Coronary artery (tissue), 2 donors: Measurements from ENCODE around the gene KHDRBS1.
A peak's percentile ranks its signal among the peaks of the same experiment; 100 is the strongest.

ENCODE experiments used
- DNase-seq: peaks from one replicate; pipeline ENCODE4 v3.0.0-alpha.2; 2017; ENCODE audit warnings: low spot score
- H3K27ac ChIP-seq, 2 donors: fragments of 200-600 bp; sonication (generic); one replicate each; pipeline ENCODE4 v1.5.1; 2016 to 2019
- H3K4me3 ChIP-seq: fragments of 200-600 bp; sonication (generic); 2 replicates; pipeline ENCODE4 v1.5.1; 2016; ENCODE audit warnings: mild to moderate bottlenecking, moderate library complexity
- CTCF ChIP-seq: fragments of 200-600 bp; sonication (generic); IDR thresholded peaks from one replicate; pipeline ENCODE4 v1.5.1; 2019; ENCODE audit warnings: antibody characterized with exemption

The KHDRBS1 gene

GRCh38 chr1:32013386-32014198 lies at the start of gene KHDRBS1:
Gene KHDRBS1 (plus strand): TSS chr1:32013868. CDS start chr1:32013996, 128 bp downstream.
- peak within 1 kb of the TSS; percentile 81 for H3K4me3 ChIP-seq
- no peak for TF ChIP-seq CTCF
- DNase-seq: peak; percentile 100
- H3K27ac ChIP-seq: peak within 1 kb of the TSS; percentile 94 to 98

- DNase-seq: no peak
- no peak overlapping the region for H3K27ac ChIP-seq
- no peak for TF ChIP-seq CTCF
These were observed 42.8 kb upstream of the KHDRBS1 start for GRCh38 chr1:31970873-31971272.

GRCh38 chr1:31976401-31976800 lies 37.3 kb upstream of the KHDRBS1 start:
- H3K27ac ChIP-seq: no peak overlapping the region
- DNase-seq: no peak
- no peak overlapping the region for H3K4me3 ChIP-seq
- TF ChIP-seq CTCF: no peak

More at GRCh38 chr1:31970873-31971272, 42.8 kb upstream of the KHDRBS1 start:
- H3K4me3 ChIP-seq: no peak overlapping the region

- Histone ChIP-seq H3K4me3 (no peak overlapping the region), H3K27ac (peak overlapping the region in 1 of 2 donors; percentile 30)
- no peak for DNase-seq
- no peak for TF ChIP-seq CTCF
These were observed 36.1 kb upstream of the KHDRBS1 start for GRCh38 chr1:31977385-31978131.

- H3K4me3 ChIP-seq: no peak overlapping the region
- no peak overlapping the region for H3K27ac ChIP-seq
- no peak for DNase-seq
- TF ChIP-seq CTCF: no peak
These were observed 34.7 kb upstream of the KHDRBS1 start for GRCh38 chr1:31978843-31979400.

DNA sequence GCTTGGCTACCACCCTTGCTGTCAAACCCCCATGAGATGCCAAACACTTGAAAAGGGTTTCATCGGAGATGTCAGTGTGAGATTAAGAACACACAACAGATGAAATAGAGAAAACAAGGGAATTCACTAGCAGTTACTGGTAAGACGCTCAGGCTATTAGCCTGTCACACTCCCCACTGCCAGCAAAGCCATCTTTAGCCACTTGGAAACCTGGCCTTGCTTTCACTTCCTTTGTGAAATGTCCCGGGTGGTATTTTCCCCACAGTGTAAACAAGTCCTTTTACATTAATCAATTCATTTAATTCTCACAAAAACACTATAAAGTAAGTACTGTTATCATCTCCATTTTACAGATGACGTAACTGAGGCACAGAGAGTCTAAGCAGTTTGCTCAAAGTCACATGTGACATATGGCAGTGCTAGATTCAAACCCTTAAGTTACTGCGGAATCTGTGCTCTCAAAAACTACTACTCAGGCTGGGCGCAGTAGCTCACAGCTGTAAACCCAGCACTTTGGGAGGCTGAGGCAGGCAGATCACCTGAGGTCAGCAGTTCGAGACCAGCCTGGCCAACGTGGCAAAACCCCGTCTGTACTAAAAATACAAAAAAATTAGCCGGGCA lies 32.7 kb upstream of the KHDRBS1 start:
- H3K4me3 ChIP-seq: no peak overlapping the region

More for the DNA sequence above, 32.7 kb upstream of the KHDRBS1 start:
- DNase-seq: no peak
- TF ChIP-seq CTCF: no peak
- H3K27ac ChIP-seq: no peak overlapping the region
